ENCODE measurements around the gene PLCE1.

PLCE1 gene

GRCh38 chr10:94016727-94017714 is 23.3 kb downstream of the PLCE1 start:
- in situ Hi-C loops (cut with MboI; ENCODE audit: low sequenced_read_pairs), result no loop called here

GRCh38 chr10:94018107-94018506 is 24.4 kb downstream of the PLCE1 start:
- in situ Hi-C loops (cut with MboI; ENCODE audit: low sequenced_read_pairs), result no loop called here

- in situ Hi-C loops (cut with MboI; ENCODE audit: low sequenced_read_pairs), result no loop called here
Measured at GRCh38 chr10:94023906-94024305, 30.2 kb downstream of the PLCE1 start.

- in situ Hi-C loops (cut with MboI; ENCODE audit: low sequenced_read_pairs), result no loop called here
Measured at GRCh38 chr10:94024407-94024806, 30.7 kb downstream of the PLCE1 start.

- in situ Hi-C loops (cut with MboI; ENCODE audit: low sequenced_read_pairs), result no loop called here
Measured at GRCh38 chr10:94025806-94026205, 32.1 kb downstream of the PLCE1 start.

- in situ Hi-C loops (cut with MboI; ENCODE audit: low sequenced_read_pairs), result no loop called here
Measured at GRCh38 chr10:94027197-94027596, 33.5 kb downstream of the PLCE1 start.

GRCh38 chr10:94029955-94030354 is 36.2 kb downstream of the PLCE1 start:
- in situ Hi-C loops (cut with MboI; ENCODE audit: low sequenced_read_pairs), result no loop called here

GRCh38 chr10:94035982-94036765 is 42.4 kb downstream of the PLCE1 start:
- in situ Hi-C loops (cut with MboI; ENCODE audit: low sequenced_read_pairs), result no loop called here

- in situ Hi-C loops (cut with MboI; ENCODE audit: low sequenced_read_pairs), result no loop called here
Measured at GRCh38 chr10:94036766-94037033, 43.0 kb downstream of the PLCE1 start.

GRCh38 chr10:94037286-94037685 is 43.6 kb downstream of the PLCE1 start:
- in situ Hi-C loops (cut with MboI; ENCODE audit: low sequenced_read_pairs), result no loop called here

GRCh38 chr10:94038024-94038423 is 44.3 kb downstream of the PLCE1 start:
- in situ Hi-C loops (cut with MboI; ENCODE audit: low sequenced_read_pairs), result no loop called here

GRCh38 chr10:94041206-94041605 is 47.5 kb downstream of the PLCE1 start:
- in situ Hi-C loops (cut with MboI; ENCODE audit: low sequenced_read_pairs), result no loop called here

- in situ Hi-C loops (cut with MboI; ENCODE audit: low sequenced_read_pairs), result no loop called here
Measured at GRCh38 chr10:94042001-94042833, 48.5 kb downstream of the PLCE1 start.

GRCh38 chr10:94042834-94043175 is 49.1 kb downstream of the PLCE1 start:
- in situ Hi-C loops (cut with MboI; ENCODE audit: low sequenced_read_pairs), result no loop called here

Data from HL-60/S4 treated with phorbol 12-myristate 13-acetate at 8.2 ng/mL for 4 days and 3 days (cell line).